ENCODE results near the gene EIF4A2.

EIF4A2 gene

GRCh38 chr3:186783058-186783730, at the start of gene EIF4A2:
Gene EIF4A2 (plus strand): TSS chr3:186783577. CDS start chr3:186783611, 34 bp downstream.
- peak; percentile 87 for DNase-seq

GRCh38 chr3:186742618-186743380, 40.6 kb upstream of the EIF4A2 start:
- no peak for DNase-seq

- DNase-seq, result no peak
Observed at GRCh38 chr3:186743666-186744065, 39.7 kb upstream of the EIF4A2 start.

GRCh38 chr3:186746008-186746407, 37.4 kb upstream of the EIF4A2 start:
- no peak for DNase-seq

GRCh38 chr3:186750316-186750715, 33.1 kb upstream of the EIF4A2 start:
- DNase-seq, result no peak

GRCh38 chr3:186751480-186751879, 31.9 kb upstream of the EIF4A2 start:
- DNase-seq, result no peak

- no peak for DNase-seq
Observed at GRCh38 chr3:186754006-186754405, 29.4 kb upstream of the EIF4A2 start.

- DNase-seq, result no peak
Observed at GRCh38 chr3:186754871-186755270, 28.5 kb upstream of the EIF4A2 start.

GRCh38 chr3:186757214-186757613, 26.2 kb upstream of the EIF4A2 start:
- no peak for DNase-seq

GRCh38 chr3:186757686-186758220, 25.6 kb upstream of the EIF4A2 start:
- no peak for DNase-seq

- DNase-seq, result no peak
Observed at GRCh38 chr3:186759231-186759930, 24.0 kb upstream of the EIF4A2 start.

GRCh38 chr3:186760141-186760833, 23.1 kb upstream of the EIF4A2 start:
- peak; percentile 90 for DNase-seq

GRCh38 chr3:186760897-186761447, 22.4 kb upstream of the EIF4A2 start:
- DNase-seq, result no peak

GRCh38 chr3:186772281-186772694, 11.1 kb upstream of the EIF4A2 start:
- no peak for DNase-seq

- DNase-seq, result no peak
Observed at GRCh38 chr3:186772701-186773417, 10.5 kb upstream of the EIF4A2 start.

GRCh38 chr3:186775999-186776398, 7.4 kb upstream of the EIF4A2 start:
- DNase-seq, result no peak

GRCh38 chr3:186779204-186779603, 4.2 kb upstream of the EIF4A2 start:
- DNase-seq, result no peak

GRCh38 chr3:186782542-186783057, 777 bp upstream of the EIF4A2 start:
- DNase-seq, result peak; percentile 84

GRCh38 chr3:186783731-186784515, 546 bp downstream of the EIF4A2 start:
- peak; percentile 22 for DNase-seq

GRCh38 chr3:186784820-186785494, 1.6 kb downstream of the EIF4A2 start:
- DNase-seq, result no peak
